Thymus (tissue), 11 donors: ENCODE measurements around the gene CAV1. TPM values are rescaled to one million over a fixed set of nuclear protein-coding genes. Genes with fewer than 3 reads are reported as not detected.

Experiments used
- DNase-seq, 9 donors: peaks; one replicate each; pipeline ENCODE4 v3.0.0-alpha.2; 2013; ENCODE audit warnings: low spot score in 9 of 9, low read depth in 6 of 9, missing footprints in 1 of 9
- H3K27ac ChIP-seq, 2 donors: one replicate each; pipeline ENCODE4 v1.5.1; 2013; ENCODE audit warnings: control low read depth in 1 of 2, low read depth in 1 of 2, low read length in 1 of 2, mild to moderate bottlenecking in 1 of 2, moderate library complexity in 1 of 2
- H3K27me3 ChIP-seq, 2 donors: one replicate each; pipeline ENCODE4 v1.5.1; 2013; ENCODE audit warnings: low read length in 1 of 2; ENCODE audit not compliant: control insufficient read depth in 2 of 2, insufficient read depth in 1 of 2
- H3K36me3 ChIP-seq, 2 donors: one replicate each; pipeline ENCODE4 v1.5.1; 2013; ENCODE audit warnings: low read length in 1 of 2, mild to moderate bottlenecking in 1 of 2, moderate library complexity in 1 of 2; ENCODE audit not compliant: control insufficient read depth in 2 of 2, insufficient read depth in 2 of 2
- H3K4me1 ChIP-seq, 2 donors: one replicate each; pipeline ENCODE4 v1.5.1; 2013; ENCODE audit warnings: low read length in 2 of 2; ENCODE audit not compliant: control insufficient read depth in 2 of 2, insufficient read depth in 2 of 2
- H3K4me3 ChIP-seq, 2 donors: one replicate each; pipeline ENCODE4 v1.5.1; 2013; ENCODE audit warnings: low read length in 2 of 2, control low read depth in 1 of 2, mild to moderate bottlenecking in 1 of 2
- H3K9me3 ChIP-seq, 2 donors: one replicate each; pipeline ENCODE4 v1.5.1; 2013; ENCODE audit warnings: low read length in 1 of 2, mild to moderate bottlenecking in 1 of 2; ENCODE audit not compliant: control insufficient read depth in 2 of 2, insufficient read depth in 1 of 2
- WGBS: extraction: QIAGEN DNeasy Blood & Tissue Kit; methylation state at CpG from one replicate; pipeline ENCODE4 v1.1.7; 2013; 5-methylcytosine and 5-hydroxymethylcytosine counted together
- polyA plus RNA-seq: library from polyadenylated mRNA; stranded (reverse); fragments of 200-250 nt; gene quantifications from one replicate; pipeline ENCODE4 v1.2.3, GENCODE V29; 2013
- total RNA-seq: library from RNA; stranded (reverse); fragments of 120-200 nt; gene quantifications from one replicate; pipeline ENCODE4 v1.2.4, GENCODE V29; 2013
- donor health status: healthy.

Gene CAV1
- total and polyA plus RNA-seq, 2 donors, result 26.4 to 50.6 TPM

DNA sequence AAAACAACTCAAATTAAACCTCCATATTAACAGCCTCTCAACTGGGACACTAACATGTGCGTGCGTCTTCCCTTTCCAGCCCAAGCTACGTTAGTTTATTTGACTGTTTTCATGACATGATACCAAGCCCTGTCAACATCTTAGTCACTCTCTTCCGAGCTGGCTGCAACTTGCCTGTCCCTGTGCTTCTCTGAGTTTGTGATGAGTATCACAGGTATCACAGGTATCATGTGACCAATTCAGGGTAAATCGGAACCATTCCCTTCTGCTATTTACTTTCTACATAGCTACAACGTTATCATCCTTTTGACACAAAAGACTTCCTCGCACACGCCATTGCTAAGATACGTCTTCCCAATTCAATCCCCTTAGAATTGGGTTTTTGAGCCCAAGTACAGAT is 70.2 kb downstream of the CAV1 start:
- no peaks in the 10 kb centered on the region for H3K36me3 ChIP-seq
- H3K9me3 ChIP-seq, result no peaks in the 10 kb centered on the region
- WGBS, result 95% methylated on average over 9 of the region's 9 CpGs
- peaks cover 0 to 3% of the 10 kb centered on the region in 2 donors for H3K4me1 ChIP-seq
- DNase-seq, result no peak
- no peak overlapping the region for H3K4me3 ChIP-seq
- no peak overlapping the region for H3K27ac ChIP-seq
- H3K27me3 ChIP-seq, result peaks cover 0 to 6% of the 10 kb centered on the region in 2 donors

GRCh38 chr7:116597384-116597783 is 72.5 kb downstream of the CAV1 start:
- WGBS, result 94% methylated on average over 6 of the region's 6 CpGs
- Histone ChIP-seq H3K9me3 (no peaks in the 10 kb centered on the region), H3K4me3 (no peak overlapping the region), H3K36me3 (no peaks in the 10 kb centered on the region), H3K27me3 (peaks cover 0 to 5% of the 10 kb centered on the region in 2 donors), H3K27ac (peak overlapping the region in 1 of 2 donors; percentile 4), H3K4me1 (peaks cover 0 to 3% of the 10 kb centered on the region in 2 donors)
- no peak for DNase-seq

GRCh38 chr7:116598278-116598677 is 73.4 kb downstream of the CAV1 start:
- Histone ChIP-seq H3K36me3 (no peaks in the 10 kb centered on the region), H3K4me1 (no peaks in the 10 kb centered on the region), H3K4me3 (no peak overlapping the region), H3K27ac (no peak overlapping the region), H3K9me3 (no peaks in the 10 kb centered on the region), H3K27me3 (no peaks in the 10 kb centered on the region)
- no peak for DNase-seq
- WGBS, result 94% methylated on average over 5 of the region's 5 CpGs

DNA sequence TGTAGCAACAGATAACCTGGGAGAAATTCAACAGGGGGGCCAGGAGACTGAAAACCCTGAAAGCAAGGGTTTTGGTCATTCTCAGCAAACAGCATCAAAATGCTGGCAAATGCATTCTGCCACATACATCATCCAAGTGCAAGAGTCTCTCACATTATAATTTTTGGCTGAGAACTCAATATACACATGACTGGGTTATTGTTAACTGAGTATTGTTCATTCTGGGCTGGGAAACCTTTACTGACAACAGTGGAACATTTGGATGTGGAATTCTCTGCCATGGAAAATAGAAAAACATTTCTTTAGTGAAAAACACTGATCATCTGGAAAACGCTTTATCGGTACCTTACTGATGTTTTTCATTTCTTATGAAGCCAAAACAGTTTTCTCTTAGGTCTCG is 74.0 kb downstream of the CAV1 start:
- Histone ChIP-seq H3K36me3 (no peaks in the 10 kb centered on the region), H3K9me3 (no peaks in the 10 kb centered on the region), H3K27ac (no peak overlapping the region), H3K27me3 (no peaks in the 10 kb centered on the region), H3K4me1 (no peaks in the 10 kb centered on the region), H3K4me3 (no peak overlapping the region)
- no peak for DNase-seq
- WGBS, result 99% methylated on average over 3 of the region's 3 CpGs

DNA sequence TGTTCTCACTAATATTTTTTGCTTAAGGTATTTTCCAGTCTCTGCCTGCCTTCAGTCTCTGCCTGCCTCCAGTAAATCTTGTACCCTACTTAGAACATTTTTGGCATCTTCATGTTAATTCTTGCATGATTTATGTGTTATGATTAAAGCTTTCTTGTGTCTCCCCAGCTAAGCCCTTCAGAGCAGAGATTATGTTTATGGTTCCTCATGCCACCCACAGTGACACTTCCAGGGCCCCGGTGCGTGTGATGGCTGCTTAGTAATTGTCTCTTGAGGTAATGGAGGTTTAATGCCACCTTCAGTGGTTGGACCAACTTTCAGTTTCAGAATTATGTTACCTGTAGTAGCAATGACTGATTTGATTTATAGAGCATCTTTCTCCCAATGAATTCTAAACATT is 76.6 kb downstream of the CAV1 start:
- Histone ChIP-seq H3K36me3 (no peaks in the 10 kb centered on the region), H3K9me3 (no peaks in the 10 kb centered on the region), H3K4me1 (no peaks in the 10 kb centered on the region), H3K27me3 (no peaks in the 10 kb centered on the region), H3K27ac (no peak overlapping the region), H3K4me3 (no peak overlapping the region)
- WGBS, result 75% methylated on average over 2 of the region's 2 CpGs
- DNase-seq, result no peak

GRCh38 chr7:116607299-116607698 is 82.5 kb downstream of the CAV1 start:
- DNase-seq, result no peak
- 92% methylated on average over 2 of the region's 2 CpGs for WGBS
- H3K27me3 ChIP-seq, result no peaks in the 10 kb centered on the region
- H3K4me1 ChIP-seq, result no peaks in the 10 kb centered on the region
- no peaks in the 10 kb centered on the region for H3K9me3 ChIP-seq
- H3K27ac ChIP-seq, result no peak overlapping the region
- no peak overlapping the region for H3K4me3 ChIP-seq
- H3K36me3 ChIP-seq, result no peaks in the 10 kb centered on the region

DNA sequence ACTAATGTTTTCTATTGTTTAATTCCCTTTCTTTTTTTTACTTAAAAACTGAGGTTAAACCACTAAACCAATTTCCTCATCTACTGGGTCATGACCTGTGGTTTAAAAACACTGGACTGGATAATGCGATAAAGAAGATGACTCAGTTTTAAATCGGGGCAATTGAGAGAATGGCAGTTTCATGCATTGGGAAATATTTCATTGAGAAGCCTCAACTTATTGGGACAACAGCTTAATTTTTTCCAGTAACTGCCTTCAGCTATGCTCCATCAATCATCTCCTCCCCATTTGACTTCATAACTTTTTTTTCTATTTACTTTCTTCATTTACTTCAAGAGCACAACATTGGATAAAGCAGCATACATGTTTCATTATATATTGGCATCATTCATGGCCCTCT is 85.4 kb downstream of the CAV1 start:
- Histone ChIP-seq H3K4me3 (no peak overlapping the region), H3K9me3 (no peaks in the 10 kb centered on the region), H3K27me3 (no peaks in the 10 kb centered on the region), H3K36me3 (no peaks in the 10 kb centered on the region), H3K27ac (no peak overlapping the region), H3K4me1 (no peaks in the 10 kb centered on the region)
- no peak for DNase-seq
- WGBS, result 11% methylated on average over 2 of the region's 2 CpGs

GRCh38 chr7:116610721-116611120 is 85.9 kb downstream of the CAV1 start:
- Histone ChIP-seq H3K36me3 (no peaks in the 10 kb centered on the region), H3K27me3 (no peaks in the 10 kb centered on the region), H3K9me3 (no peaks in the 10 kb centered on the region), H3K4me1 (no peaks in the 10 kb centered on the region), H3K27ac (no peak overlapping the region), H3K4me3 (no peak overlapping the region)
- no peak for DNase-seq
- WGBS, result 96% methylated on average over 2 of the region's 2 CpGs
